Measurements from ENCODE around the gene TOPBP1. TPM values are rescaled to one million over a fixed set of nuclear protein-coding genes. Genes with fewer than 3 reads are reported as not detected.

Gene TOPBP1
- total RNA-seq, 6 experiments from 2014 or later = 5.3 to 20.6 (median 8.1) TPM

GRCh38 chr3:133607816-133608215 is 53.9 kb downstream of the TOPBP1 start:
- Histone ChIP-seq H3K4me3 (no peak overlapping the region), H3K9me3 (no peaks in the 10 kb centered on the region), H3K36me3 (peaks cover 0 to 6% (median 0%) of the 10 kb centered on the region in 4 donors), H3K4me1 (no peaks in the 10 kb centered on the region), H3K27me3 (no peaks in the 10 kb centered on the region), H3K27ac (no peak overlapping the region)
- DNase-seq (no peak), ATAC-seq (no peak)
- TF ChIP-seq CTCF (IDR thresholded peaks at IDR 0.05) (no peak), POLR2A (IDR thresholded peaks at IDR 0.05) (no peak)
- intact Hi-C loops (cut with DNase I) = no loop called here
- WGBS (ENCODE audit: insufficient coverage, low coverage, low lambda C conversion rate, missing lambda C conversion rate) = 100% methylated on average over 1 of the region's 1 CpG

GRCh38 chr3:133606902-133607301 is 54.8 kb downstream of the TOPBP1 start:
- Histone ChIP-seq H3K27me3 (no peaks in the 10 kb centered on the region), H3K27ac (no peak overlapping the region), H3K9me3 (no peaks in the 10 kb centered on the region), H3K36me3 (peaks cover 0 to 6% (median 0%) of the 10 kb centered on the region in 4 donors), H3K4me3 (no peak overlapping the region), H3K4me1 (no peaks in the 10 kb centered on the region)
- ATAC-seq = no peak
- no peak for TF ChIP-seq POLR2A (IDR thresholded peaks at IDR 0.05)
- no peak for TF ChIP-seq CTCF (IDR thresholded peaks at IDR 0.05)
- 92% methylated on average over 4 of the region's 4 CpGs for WGBS (ENCODE audit: insufficient coverage, low coverage, low lambda C conversion rate, missing lambda C conversion rate)
- intact Hi-C loops (cut with DNase I) = no loop called here
- no peak for DNase-seq

- no peak for DNase-seq
- peaks cover 0 to 6% (median 0%) of the 10 kb centered on the region in 4 donors for H3K36me3 ChIP-seq
Observed at GRCh38 chr3:133606342-133606741, 55.4 kb downstream of the TOPBP1 start.

GRCh38 chr3:133600572-133601081 is 61.1 kb downstream of the TOPBP1 start:
- Histone ChIP-seq H3K9me3 (no peaks in the 10 kb centered on the region), H3K27ac (no peak overlapping the region), H3K4me3 (no peak overlapping the region), H3K27me3 (no peaks in the 10 kb centered on the region), H3K36me3 (no peaks in the 10 kb centered on the region), H3K4me1 (no peaks in the 10 kb centered on the region)
- no peak for TF ChIP-seq CTCF (IDR thresholded peaks at IDR 0.05)
- no peak for TF ChIP-seq POLR2A (IDR thresholded peaks at IDR 0.05)
- DNase-seq = no peak
- WGBS (ENCODE audit: insufficient coverage, low coverage, low lambda C conversion rate, missing lambda C conversion rate) = 71% methylated on average over 1 of the region's 1 CpG
- intact Hi-C loops (cut with DNase I) = no loop called here
- ATAC-seq = no peak

More at GRCh38 chr3:133606342-133606741, 55.4 kb downstream of the TOPBP1 start:
- TF ChIP-seq POLR2A (IDR thresholded peaks at IDR 0.05) (no peak), CTCF (IDR thresholded peaks at IDR 0.05) (no peak)
- H3K27ac ChIP-seq = no peak overlapping the region
- intact Hi-C loops (cut with DNase I) = no loop called here
- H3K27me3 ChIP-seq = no peaks in the 10 kb centered on the region
- H3K4me1 ChIP-seq = no peaks in the 10 kb centered on the region
- no peaks in the 10 kb centered on the region for H3K9me3 ChIP-seq
- WGBS (ENCODE audit: insufficient coverage, low coverage, low lambda C conversion rate, missing lambda C conversion rate) = 80% methylated on average over 1 of the region's 1 CpG
- H3K4me3 ChIP-seq = no peak overlapping the region
- ATAC-seq = peak in 3 of 4 donors; percentile 28 to 62 (median 55)

GRCh38 chr3:133599280-133599679 is 62.5 kb downstream of the TOPBP1 start:
- Histone ChIP-seq H3K4me3 (no peak overlapping the region), H3K36me3 (no peaks in the 10 kb centered on the region), H3K27me3 (no peaks in the 10 kb centered on the region), H3K4me1 (no peaks in the 10 kb centered on the region), H3K9me3 (no peaks in the 10 kb centered on the region), H3K27ac (no peak overlapping the region)
- intact Hi-C loops (cut with DNase I) = no loop called here
- ATAC-seq (no peak), DNase-seq (no peak)
- TF ChIP-seq CTCF (IDR thresholded peaks at IDR 0.05) (no peak), POLR2A (IDR thresholded peaks at IDR 0.05) (no peak)
- WGBS (ENCODE audit: insufficient coverage, low coverage, low lambda C conversion rate, missing lambda C conversion rate) = 87% methylated on average over 2 of the region's 2 CpGs
